Sigmoid colon (tissue), 7 donors: ENCODE data around the gene TMEM225B. TPM values are rescaled to one million over a fixed set of nuclear protein-coding genes. Genes with fewer than 3 reads are reported as not detected.

ENCODE experiments used
- polyA plus RNA-seq, 3 donors: library from polyadenylated mRNA; stranded (reverse); fragments of 200-250 nt; gene quantifications; one replicate each; pipeline ENCODE4 v1.2.3, GENCODE V29; 2013
- total RNA-seq, 4 donors: library from RNA; depleted of rRNA; stranded (reverse); fragments of >200 nt; gene quantifications; one replicate each; pipeline ENCODE4 v1.1.0, GENCODE V29; 2016
- donor health status: healthy with polysubstance abuse.
- donor health status: Bipolar disorder and iron deficiency.
- donor health status: healthy.

The TMEM225B gene
- total and polyA plus RNA-seq, 7 donors = 0.38 to 1.8 (median 0.41) TPM; not detected in 4

Other genes with a start within 250 kb of the TMEM225B start
- gene ARPC1B, start 223.5 kb upstream of the TMEM225B start, total RNA-seq = 100 to 1,000 TPM in 2 of 4 donors, 10 to 100 TPM in 2; 70.3 to 136 (median 105) TPM
- gene ARPC1B, start 223.5 kb upstream of the TMEM225B start, polyA plus RNA-seq = 100 to 1,000 TPM; 229 to 390 (median 313) TPM
- 10 to 100 TPM; 84.5 to 89.5 (median 85.1) TPM for gene PDAP1, start 189.7 kb upstream of the TMEM225B start, total RNA-seq
- 100 to 1,000 TPM; 145 to 194 (median 163) TPM for gene PDAP1, start 189.7 kb upstream of the TMEM225B start, polyA plus RNA-seq
- gene BUD31, start 189.3 kb upstream of the TMEM225B start, total RNA-seq = 10 to 100 TPM; 44.6 to 89.8 (median 69.3) TPM
- gene BUD31, start 189.3 kb upstream of the TMEM225B start, polyA plus RNA-seq = 100 to 1,000 TPM; 118 to 141 (median 119) TPM
- 1 to 10 TPM; 4.6 to 6.4 (median 5.6) TPM for gene PTCD1, start 159.5 kb upstream of the TMEM225B start, total RNA-seq
- 1 to 10 TPM; 1.2 to 5.5 (median 4.0) TPM for gene PTCD1, start 159.5 kb upstream of the TMEM225B start, polyA plus RNA-seq
- 10 to 100 TPM; 26.8 to 32.3 (median 30.3) TPM for gene CPSF4, start 159.3 kb upstream of the TMEM225B start, total RNA-seq
- gene CPSF4, start 159.3 kb upstream of the TMEM225B start, polyA plus RNA-seq = 10 to 100 TPM; 12.7 to 28.0 (median 19.8) TPM
- gene ATP5MF, start 132.1 kb upstream of the TMEM225B start, total RNA-seq = 1,000 to 10,000 TPM in 1 of 4 donors, 100 to 1,000 TPM in 3; 550 to 1,502 (median 722) TPM
- gene ATP5MF, start 132.1 kb upstream of the TMEM225B start, polyA plus RNA-seq = 1,000 to 10,000 TPM; 1,517 to 2,013 (median 1,625) TPM
- gene ZNF789, start 125.4 kb upstream of the TMEM225B start, total RNA-seq = 10 to 100 TPM in 1 of 4 donors, 1 to 10 TPM in 3; 4.3 to 10.5 (median 7.0) TPM
- gene ZNF789, start 125.4 kb upstream of the TMEM225B start, polyA plus RNA-seq = 10 to 100 TPM in 1 of 3 donors, 1 to 10 TPM in 2; 3.7 to 17.4 (median 6.0) TPM
- gene ZNF394, start 98.0 kb upstream of the TMEM225B start, total RNA-seq = 10 to 100 TPM; 29.4 to 38.8 (median 34.6) TPM
- 10 to 100 TPM; 19.2 to 25.5 (median 19.2) TPM for gene ZNF394, start 98.0 kb upstream of the TMEM225B start, polyA plus RNA-seq
- 10 to 100 TPM in 1 of 4 donors, 1 to 10 TPM in 3; 7.7 to 12.5 (median 8.4) TPM for gene ZKSCAN5, start 93.6 kb upstream of the TMEM225B start, total RNA-seq
- gene ZKSCAN5, start 93.6 kb upstream of the TMEM225B start, polyA plus RNA-seq = 1 to 10 TPM; 3.0 to 4.9 (median 3.0) TPM
- 1 to 10 TPM; 2.3 to 6.4 (median 4.6) TPM for gene FAM200A, start 46.2 kb upstream of the TMEM225B start, total RNA-seq
- 1 to 10 TPM; 1.8 to 3.1 (median 2.4) TPM for gene FAM200A, start 46.2 kb upstream of the TMEM225B start, polyA plus RNA-seq
- 100 to 1,000 TPM; 124 to 148 (median 131) TPM for gene ZNF655, start 39.6 kb upstream of the TMEM225B start, total RNA-seq
- gene ZNF655, start 39.6 kb upstream of the TMEM225B start, polyA plus RNA-seq = 10 to 100 TPM; 45.0 to 56.9 (median 50.9) TPM
- 10 to 100 TPM; 10.7 to 19.9 (median 14.9) TPM for gene ZSCAN25, start 18.7 kb downstream of the TMEM225B start, total RNA-seq
- gene ZSCAN25, start 18.7 kb downstream of the TMEM225B start, polyA plus RNA-seq = 1 to 10 TPM; 3.6 to 7.2 (median 3.9) TPM
- 1 to 10 TPM in 3 of 4 donors, under 1 TPM in 1; 0.54 to 7.5 (median 3.4) TPM for gene CYP3A5, start 81.7 kb downstream of the TMEM225B start, total RNA-seq
- 10 to 100 TPM; 13.2 to 36.1 (median 13.6) TPM for gene CYP3A5, start 81.7 kb downstream of the TMEM225B start, polyA plus RNA-seq
- gene CYP3A7, start 136.9 kb downstream of the TMEM225B start, total RNA-seq = under 1 TPM in 2 of 4 donors, not detected in 2; 0.33 to 0.36 TPM
- under 1 TPM in 2 of 3 donors, not detected in 1; 0.10 to 0.46 TPM for gene CYP3A7, start 136.9 kb downstream of the TMEM225B start, polyA plus RNA-seq
- not detected for gene CYP3A4, start 185.9 kb downstream of the TMEM225B start, total RNA-seq
- gene CYP3A4, start 185.9 kb downstream of the TMEM225B start, polyA plus RNA-seq = 1 to 10 TPM in 1 of 3 donors, under 1 TPM in 2; 0.25 to 3.6 (median 0.69) TPM
- 1 to 10 TPM in 1 of 4 donors, not detected in 3; 1.4 TPM for gene CYP3A43, start 229.7 kb downstream of the TMEM225B start, total RNA-seq
- not detected for gene CYP3A43, start 229.7 kb downstream of the TMEM225B start, polyA plus RNA-seq